Colon (tissue), 2 donors: ENCODE measurements around the gene MTG2.

ENCODE experiments used
- FAIRE-seq: peaks from 2 replicates; lab custom pipeline; 2012; peaks lifted over from hg19 to GRCh38; lab: Jason Lieb, UNC
- donor health status: control.
- donor health status: control.

Gene MTG2

DNA sequence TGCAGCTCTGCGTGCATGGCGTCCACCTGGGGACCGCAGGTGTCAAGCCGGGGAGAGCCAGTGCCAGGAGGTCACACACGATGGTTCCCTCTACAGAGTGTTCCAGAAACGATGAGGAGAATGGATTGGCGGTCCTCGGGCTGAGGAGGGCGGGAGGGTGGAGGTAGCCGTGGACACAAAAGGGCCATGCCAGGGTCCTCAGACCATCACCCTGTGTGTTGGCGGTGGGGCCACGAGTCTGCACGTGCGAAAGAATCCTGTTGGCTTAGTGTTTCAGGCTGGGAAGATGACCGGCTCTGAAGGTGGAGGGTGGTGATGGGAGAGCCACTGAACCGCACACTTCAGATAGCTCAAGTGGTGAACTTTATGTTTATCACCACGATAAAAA, 23.6 kb downstream of the MTG2 start:
- FAIRE-seq: no peak

DNA sequence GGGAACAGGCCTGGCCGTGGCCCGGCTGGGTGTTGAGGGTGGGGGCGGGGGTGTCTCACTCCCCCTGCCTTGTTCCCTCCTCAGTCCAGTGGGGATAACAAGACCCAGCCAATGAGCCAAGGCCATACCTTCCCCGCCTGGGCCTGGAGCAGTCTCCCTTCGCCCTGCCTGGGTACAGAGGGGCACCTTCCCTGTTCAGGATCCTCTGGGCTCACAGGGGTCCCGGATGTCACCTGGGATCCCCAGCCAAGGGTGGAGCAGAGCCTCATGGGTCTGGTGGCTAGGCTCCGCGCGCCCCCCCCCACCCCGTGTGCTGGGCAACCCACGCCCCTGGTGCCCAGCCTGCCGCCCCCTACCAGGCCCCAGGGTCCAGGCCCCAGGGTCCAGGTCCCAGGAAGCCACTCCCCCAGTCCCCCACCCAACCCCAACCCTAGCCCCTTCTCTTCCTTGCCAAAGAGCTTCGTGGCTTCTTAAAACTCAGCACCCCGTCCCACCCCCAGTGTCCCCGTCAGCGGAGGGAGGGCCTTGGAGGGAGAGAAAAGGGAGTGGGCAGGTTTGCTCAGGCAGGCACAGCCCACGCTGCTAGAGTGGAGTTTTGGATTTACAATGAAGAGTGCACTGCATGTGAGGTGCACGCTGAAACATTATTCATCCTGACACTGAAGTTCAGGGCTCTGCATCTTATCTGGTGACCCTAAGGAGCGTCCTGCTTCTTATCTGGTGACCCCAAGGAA, 25.4 kb downstream of the MTG2 start:
- no peak for FAIRE-seq

DNA sequence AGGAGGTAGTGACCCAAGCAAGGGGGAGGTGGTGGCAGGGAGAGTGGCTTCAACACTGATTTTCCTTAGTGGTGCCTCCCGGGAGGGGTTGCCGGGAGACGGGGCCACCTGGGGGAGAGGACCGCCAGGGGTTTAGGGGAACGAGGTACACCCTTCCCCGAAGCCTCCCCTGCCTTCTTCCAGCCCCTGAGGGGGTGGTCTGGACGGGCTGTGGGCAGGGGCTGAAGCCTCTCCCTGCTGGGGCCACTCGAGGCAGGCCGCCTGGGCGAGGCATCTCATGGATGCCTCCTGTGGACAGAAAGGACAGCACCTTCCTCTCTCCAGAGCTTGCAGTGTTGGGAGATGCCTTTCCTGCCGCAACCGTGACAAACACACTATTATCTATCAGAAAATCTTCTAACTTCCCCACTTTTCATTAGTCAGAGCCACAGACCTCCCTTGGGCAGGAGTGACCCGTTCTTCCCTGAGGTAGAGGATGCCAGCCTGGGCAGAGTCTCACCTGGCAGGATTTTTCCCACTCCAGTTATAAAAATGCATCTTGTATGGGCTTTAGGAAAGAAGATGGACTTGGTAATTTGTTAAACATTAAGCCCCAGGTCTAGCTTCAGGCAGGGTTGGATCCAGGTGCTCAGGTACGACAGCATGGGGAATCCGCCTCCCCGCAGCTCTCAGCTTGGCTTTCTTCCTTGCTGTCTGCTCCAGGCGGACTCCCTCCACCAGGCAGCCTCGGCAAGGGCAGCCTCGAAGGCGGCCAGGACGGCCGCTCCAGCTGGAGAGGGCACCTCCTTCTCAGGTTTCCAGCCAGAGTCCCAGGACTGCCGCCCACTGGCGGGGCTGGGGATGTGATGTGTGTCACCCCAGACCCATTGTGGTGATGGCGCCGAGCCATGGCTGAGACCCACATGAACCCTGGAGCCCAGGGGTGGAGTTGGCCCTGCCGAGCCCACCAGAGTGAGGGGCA, 26.2 kb downstream of the MTG2 start:
- FAIRE-seq: no peak

DNA sequence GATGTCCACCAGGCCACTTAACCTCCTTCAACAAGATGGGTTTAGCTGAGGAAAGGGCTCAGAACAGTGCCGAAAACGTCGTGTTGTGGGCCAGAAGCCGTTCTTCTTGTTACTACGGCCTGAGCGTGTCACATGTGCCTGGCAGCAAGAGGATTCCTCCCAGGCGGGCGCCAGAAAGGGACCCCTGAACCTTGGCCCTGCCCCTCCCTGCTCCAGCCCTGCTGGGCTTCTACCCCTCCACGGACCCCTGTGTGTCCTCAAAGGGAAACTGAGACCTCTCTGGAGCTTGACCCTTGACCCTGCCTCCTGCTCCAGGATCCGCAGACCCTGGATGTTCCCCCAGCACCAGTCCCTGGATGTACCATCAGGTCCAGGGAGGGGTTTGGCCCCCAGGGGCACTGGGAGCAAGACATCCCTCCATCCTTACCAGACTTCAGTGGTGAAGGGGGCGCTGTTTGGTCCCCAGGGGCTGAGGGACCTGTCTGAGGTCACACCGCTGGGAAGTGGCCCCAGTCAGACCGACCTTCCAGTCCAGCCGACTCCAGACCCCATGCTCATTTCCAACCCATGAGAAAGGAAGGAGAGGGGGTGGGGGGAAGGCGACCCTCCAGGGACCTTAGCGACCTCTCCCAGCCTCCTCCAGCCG, 27.1 kb downstream of the MTG2 start:
- FAIRE-seq: no peak

DNA sequence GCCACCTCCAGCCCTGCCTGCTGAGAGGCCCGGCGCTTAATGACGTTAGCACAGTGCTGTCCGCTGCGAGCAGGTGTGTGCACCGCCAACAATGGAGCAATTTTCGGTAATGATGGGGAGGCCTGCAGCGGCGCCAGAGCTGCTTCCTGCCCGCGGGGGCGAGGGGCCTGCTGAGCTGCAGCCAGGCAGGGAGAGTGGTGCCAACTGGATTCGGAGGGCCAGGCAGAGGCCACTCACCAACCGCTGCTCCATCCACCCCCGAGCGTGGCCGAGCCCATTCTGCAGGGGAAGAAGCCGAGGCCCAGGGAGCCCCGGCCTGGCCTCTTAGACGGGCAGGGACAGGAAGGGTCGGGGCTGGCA, 27.6 kb downstream of the MTG2 start:
- FAIRE-seq: no peak

DNA sequence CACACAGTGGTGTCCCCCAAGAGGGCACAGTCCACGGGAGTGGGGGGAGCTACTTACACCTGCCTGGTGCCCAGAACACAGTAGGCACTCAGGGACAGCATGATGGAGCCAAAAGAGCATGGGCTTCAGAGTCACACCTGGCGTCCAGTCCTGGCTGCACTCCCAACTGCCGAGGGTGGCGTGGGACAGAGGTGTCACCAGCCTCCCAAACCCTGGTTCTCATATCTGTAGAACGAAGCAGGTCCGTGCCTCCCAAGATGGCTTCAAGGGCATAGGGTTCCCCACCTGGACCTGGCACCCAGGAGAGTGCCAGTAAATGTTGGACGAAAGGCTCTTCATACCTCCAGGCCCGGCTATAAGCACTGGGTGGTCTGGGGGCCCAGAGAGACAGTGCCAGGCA, 28.4 kb downstream of the MTG2 start:
- no peak for FAIRE-seq

DNA sequence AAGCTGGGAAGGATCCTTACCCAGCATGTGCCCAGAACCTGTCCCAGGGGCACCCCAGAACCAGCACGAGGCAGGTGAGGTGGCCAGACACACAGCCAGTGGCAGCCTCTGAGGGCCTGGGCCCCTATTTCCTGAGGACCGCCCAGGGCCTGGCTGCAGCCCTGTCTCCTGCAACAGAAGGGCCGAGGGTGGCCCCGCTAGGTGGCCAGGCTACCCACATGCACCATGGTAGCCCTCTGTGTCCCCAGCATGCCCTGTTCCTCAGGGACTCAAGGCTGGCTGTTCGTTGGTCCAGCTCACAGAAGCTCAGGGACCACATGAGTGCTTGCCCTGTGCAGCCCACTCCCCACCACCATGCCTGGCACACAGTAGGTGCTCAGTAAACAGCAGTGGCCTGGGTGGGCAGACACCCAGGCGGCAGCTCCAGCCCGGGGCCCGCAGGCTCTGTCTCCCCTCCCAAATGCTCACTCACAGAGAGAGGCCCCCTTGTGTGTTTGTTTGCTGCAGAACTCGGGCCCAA, 29.0 kb downstream of the MTG2 start:
- no peak for FAIRE-seq

DNA sequence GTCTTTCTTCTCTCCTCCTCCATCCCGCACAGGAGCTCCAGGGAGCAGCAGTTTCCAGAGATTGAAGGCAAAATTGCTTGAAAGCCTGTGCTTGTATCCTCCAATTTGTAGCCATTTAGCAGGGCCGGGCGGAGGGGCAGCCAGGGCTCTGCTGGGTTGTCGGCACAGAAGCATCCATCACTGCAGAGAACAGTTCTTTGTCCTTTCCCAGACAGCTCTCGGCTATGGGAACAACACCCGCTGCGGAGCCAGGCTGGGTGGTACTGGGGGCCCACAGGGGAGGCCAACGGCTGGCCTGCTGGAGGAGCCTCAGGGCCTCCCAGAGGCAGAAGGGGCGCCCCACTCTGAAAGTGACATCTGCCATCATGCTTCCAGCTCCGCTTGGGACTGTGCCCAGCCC, 29.5 kb downstream of the MTG2 start:
- FAIRE-seq: no peak

DNA sequence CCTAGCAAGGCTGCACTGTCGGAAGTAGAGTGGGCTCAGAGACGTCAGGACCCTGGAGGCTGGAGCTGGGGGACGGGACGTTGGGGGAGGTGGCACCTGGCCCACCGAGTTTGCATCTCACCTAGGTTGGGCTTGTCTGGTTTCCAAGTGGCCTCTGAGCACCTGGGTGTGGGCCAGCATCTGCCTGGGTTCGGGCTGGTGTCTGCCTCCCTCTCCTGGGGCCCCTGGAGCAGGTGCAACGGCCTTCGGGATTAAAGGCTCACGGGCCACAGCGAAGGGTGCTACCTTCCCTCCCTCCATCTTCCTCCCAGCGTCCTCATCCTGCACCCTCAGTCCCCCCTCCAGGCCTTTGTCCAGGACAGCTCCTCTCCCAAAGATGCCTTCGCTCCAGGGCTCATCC, 31.2 kb downstream of the MTG2 start:
- FAIRE-seq: no peak

DNA sequence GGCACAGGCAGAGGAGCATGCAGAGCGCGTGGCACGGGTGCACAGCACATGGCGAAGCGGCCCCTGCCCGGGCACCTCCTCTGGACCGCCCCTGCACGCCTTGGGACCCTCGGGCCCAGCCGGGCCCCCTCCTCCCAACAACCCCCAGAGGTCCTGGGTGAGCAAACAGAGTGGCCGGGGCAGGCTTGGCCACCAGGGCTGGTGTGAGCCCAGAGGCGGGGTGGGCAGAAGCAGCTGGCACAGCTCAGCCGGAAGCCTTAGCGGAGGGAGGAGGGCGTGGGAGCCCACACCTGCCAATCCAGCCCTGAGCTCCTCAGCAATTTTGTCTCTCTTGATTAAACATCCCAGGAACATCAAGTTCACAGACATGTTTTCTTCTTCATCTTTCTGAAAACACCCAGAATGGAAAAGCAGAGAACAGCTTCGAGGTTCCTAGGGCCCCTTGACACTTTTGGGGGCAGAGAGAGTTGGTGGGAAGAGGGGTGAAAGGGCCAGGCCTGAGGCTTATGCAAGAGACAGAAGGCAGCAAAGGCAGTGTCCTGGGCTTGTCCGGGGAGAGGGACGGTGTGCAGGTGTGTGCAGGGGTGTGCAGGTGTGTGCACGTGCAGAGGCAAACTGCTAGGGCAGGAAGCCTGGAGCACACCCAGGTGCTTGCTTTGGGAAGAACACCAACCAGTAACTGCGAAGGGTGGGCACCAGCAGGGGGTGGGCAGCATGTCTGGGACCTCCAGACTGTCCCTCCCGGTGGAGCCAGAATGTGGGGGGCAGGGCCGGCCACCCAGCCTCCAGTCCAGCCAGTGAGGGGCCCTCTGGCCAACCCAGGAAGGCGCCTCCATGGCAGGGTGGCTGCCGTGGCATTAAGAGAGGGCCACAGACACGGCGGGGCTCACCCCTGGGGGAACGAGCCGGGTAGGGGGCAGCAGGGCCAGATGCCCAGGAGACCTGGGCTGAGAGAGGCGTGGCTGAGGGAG, 32.5 kb downstream of the MTG2 start:
- no peak for FAIRE-seq

DNA sequence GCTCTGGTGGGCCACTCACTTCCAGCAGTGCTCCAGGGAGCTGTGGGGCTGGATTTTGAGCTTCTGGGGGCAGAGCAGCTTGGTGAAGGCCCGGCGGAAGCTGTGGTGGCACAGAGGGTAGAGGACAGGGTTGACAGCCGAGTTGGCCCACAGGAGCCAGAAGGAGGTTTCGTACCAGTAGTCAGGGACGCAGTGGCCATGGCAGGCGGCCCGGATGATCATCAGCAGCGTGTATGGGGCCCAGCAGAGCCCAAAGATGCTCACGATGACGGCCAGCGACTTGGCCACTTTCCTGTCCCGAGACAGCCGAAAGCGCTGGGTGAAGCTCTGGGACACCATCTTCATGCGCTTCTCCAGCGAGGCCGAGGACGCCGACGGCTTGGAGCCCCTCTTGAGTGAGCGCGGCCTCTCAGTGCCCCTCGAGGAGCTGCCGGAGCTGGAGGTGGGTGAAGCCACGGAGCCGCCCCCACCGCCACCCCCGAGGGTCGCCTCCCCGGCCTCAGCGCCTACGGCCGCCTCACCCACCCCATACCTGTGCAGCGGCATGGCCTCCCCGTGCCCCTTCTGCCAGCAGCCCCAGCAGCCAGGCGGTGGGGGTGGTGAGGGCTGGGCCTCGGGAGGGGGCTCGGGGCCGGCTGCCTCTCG, 33.3 kb downstream of the MTG2 start:
- no peak for FAIRE-seq

DNA sequence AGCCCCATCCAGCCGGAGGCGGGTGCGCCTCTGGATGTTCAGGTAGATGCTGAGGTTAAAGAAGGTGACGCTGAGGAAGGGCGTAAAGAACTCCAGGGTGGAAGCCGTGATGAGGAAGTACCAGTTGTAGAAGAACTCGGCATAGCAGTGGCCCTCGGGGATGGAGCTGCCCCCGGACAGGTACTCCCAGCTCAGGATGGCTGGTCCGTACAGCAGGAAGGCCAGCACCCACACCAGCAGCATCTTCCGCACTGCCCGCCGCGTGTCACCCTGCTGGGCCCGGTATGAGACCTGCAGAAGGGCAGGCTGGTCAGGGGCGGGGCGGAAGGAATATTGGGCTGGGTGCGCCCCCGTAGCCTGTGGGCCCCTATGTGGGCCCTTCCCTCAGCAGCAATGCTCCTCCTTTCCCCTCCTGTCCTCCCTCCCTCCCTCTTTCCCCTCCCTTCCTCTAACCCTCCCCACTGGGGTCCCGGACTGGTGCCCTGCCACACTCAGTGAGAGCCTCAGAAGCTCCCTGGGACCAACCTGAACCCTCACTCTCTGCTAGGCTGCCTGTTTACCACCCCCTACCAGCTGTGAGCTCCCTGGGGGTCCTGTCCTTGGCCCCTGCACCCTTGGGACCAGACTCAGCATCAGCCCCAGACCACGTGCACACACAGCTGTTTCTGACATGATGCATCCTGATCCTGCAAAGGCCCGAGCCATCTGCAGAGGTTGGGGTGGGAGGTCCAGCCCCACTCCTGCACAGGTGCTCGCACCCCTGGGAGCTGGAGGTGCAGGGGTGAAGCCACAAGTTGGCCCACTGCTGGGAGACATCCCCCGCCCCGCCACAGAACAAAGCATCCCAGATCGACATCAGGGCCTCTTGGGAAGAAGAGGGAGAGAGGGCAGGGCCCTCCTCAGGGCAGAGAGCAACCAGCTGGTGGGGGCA, 34.1 kb downstream of the MTG2 start:
- FAIRE-seq: no peak

DNA sequence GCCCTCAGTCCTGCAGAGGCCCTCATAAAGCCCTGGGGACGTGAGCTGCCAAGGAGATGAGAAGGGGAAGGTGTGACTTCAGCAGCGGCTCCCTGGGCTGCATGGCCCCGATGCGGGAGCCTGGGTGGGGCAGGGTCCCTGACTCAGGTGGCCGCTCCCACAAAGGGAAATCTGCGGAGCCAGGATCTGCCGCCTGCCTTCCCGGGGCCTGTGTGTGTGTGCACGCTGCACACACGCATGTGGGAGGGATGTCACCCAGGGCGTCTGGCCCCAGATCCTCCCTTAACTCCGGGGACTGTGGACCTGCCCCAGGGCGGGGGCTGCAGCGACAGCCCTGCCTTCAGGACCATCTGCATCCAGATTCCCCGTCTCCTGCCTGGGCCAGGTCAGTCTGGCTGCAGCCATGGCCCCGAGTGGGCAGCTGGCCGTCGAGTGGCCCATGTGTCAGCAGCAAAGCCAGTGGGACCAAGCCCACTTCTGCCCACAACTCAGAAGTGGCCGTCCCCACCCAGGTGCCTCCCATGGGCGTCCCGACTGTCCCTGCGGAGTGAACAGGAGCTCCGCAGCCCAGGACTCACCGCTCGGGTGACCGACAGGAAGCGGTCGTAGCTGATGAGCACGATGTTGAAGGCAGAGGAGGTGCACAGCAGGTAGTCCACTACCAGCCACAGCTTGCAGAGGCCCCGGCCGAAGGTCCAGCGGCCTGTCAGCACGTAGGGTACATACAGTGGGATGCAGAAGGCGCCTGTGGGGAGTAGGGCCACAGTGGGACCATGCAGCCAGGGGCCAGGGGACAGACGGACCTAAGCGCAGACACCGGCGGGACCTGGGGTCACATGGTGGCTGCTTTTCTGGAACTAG, 35.3 kb downstream of the MTG2 start:
- FAIRE-seq: no peak

DNA sequence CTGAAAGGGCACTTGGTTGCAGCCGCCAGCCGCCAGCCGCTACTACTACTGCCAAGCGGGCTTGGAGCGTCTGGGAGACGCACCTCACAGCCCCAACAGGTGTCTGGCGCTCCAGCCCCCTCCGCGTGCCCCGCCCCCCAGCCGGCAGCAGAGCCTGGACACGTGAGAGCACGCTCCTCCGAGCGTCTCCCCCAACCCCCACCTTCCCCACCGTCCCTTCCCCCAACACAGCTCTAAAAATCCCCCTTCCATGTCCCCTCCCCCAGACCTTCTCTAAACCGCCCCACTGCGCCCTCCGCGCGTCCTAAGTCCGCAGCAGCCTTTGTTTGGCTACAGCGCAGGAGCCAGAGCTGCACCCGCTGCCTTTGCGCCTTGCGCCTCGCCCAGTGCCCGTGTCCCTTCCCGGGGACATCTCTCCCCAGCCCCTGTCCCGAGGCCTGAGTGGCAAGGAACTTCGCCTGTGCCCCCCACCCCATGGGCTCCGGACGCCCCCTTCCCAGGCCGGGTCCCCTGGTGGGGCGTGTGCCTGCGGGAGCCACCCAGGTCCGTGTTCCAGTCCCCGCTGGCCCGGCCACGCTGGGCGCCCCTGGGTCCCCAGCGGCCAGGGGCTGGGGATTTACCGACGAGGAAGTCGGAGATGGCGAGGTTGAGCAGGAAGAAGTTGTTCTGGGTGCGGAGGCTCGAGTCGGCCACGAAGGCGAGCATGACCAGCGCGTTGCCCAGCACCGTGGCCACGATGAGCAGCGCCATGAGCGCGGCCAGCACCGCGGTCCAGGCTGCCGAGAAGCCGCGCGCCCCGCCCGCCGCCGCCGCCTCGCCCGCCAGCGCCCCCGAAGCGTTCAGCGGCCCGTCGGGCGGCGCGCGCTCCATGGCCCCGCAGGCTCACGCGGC, 36.5 kb downstream of the MTG2 start:
- no peak for FAIRE-seq

DNA sequence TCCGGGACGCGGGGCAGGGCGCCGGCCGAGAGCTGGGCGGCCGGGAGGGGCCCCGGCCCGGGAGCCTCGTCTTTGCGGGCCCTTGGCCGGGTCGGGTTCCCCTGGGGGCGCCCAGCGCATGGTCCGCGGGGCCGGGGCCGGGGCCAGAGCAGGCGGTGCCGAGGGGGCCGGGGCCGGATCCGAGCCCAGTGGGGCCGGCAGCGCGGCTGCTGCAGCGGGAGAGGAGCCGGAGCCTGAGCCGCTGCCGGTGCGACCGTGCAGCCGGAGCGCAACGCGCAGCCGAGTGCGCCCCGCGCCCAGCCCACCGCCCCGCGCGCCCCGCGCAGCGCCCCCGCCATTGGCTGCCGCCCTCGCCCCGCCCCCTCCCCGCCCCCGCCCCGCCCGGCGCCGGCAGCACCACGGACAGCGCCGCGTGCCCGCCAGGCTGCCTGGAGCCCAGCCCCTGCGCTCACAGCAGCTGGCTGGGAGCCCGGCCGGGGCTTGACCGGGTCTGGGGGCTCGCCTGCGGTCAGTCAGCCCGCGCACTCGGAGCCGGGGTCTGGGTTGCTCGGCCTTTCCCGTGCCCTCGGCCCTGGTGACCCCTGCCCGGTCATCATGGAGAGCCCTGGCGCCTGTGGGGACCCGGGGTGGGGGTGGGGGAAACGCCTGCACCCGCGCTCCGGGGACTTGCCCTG, 37.3 kb downstream of the MTG2 start, which contains the start of gene HRH3:
Gene HRH3 (minus strand): TSS at position 287 of the 674 bp plus-strand sequence. CDS start 308 bp downstream, outside the sequence.
- FAIRE-seq: no peak

DNA sequence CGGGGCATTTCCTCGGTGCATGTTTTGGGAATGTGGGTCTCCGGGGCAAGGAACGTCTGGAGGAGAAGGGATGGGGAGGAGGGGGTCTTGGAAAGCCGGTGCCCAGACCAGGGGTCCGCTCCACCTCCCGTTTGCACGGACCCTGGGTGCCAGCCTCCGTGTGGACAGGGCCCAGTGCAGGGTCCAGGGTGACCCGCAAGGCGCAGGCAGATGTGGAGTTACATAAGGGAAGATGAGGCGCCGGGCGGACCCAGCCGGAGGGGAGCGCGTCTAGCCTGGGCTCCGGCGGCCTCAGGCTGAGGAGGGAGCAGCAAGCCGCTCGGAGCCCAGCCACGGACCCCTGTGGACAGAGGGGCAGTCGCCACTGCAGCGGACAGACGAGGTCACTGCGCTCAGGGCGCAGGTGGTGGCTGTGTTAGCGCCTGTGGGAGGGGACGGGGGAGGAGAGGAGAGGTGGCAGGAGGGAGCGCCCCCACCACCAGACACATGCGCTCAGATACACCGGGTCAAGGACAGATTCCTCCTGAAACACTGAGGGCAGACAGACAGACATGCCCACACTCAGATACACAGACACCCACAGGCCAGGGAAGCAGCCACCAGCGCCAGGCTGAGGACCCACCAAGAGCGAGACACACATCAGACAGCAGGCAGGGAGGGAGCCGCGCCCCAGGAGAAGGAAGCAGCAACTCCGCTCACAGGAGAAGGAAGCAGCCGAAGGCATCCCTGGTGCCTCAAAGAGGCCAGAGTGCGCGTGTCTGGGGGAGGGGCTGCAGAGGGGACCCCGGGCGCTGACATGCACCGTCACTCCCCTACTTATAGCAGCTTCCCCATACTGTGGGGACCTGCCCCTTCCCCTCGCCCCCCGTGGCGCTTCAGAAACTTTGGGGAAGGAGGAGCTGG, 38.1 kb downstream of the MTG2 start:
- no peak for FAIRE-seq
